ENCODE results near the gene GRIA3. TPM values are rescaled to one million over a fixed set of nuclear protein-coding genes. Genes with fewer than 3 reads are reported as not detected.

GRIA3 gene
- total RNA-seq, 1 experiment from 2014 or later, result not detected

DNA sequence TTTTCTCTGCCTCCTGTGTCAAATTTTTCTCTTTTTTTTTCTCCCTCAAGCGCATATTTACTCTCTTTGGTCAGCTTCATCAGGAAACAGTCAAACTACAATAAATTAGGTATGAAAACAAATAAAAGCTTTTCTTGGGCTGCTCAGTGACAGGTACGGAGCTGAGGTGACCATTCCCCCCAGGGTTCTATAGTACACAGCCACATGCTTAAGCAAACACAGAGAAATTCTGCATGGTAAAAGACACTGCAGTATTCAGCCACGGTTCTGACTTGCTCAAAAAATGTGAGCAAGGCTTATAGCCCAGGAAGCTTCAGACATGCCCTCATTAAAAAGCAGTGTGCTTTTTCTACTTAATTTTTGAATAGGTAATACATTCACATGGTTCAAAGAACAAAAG lies 138.5 kb downstream of the GRIA3 start:
- H4K20me1 ChIP-seq (ENCODE audit: insufficient read depth), result no peaks in the 10 kb centered on the region
- H2AFZ ChIP-seq (ENCODE audit: low read depth, low read length, poor library complexity, severe bottlenecking), result no peak overlapping the region
- no peak for ATAC-seq
- DNase-seq (ENCODE audit: low read depth, low spot score), result no peak
- RAD21 ChIA-PET (ENCODE audit: low non-redundant PET in 1 of 2, low total read pairs in 2 of 2, uncharacterized antibody in 2 of 2, unreplicated experiment in 2 of 2), result no interaction called here
- POLR2A ChIA-PET, result no interaction called here
- CTCF ChIA-PET, result no interaction called here
- no peak overlapping the region for H3K9ac ChIP-seq (ENCODE audit: low read length)
- H3K79me2 ChIP-seq (ENCODE audit: insufficient read depth, low read length), result no peaks in the 10 kb centered on the region
- no peak overlapping the region for H3K4me2 ChIP-seq (ENCODE audit: low read length)
- BruUV-seq (replicated peaks), result no TSS peak
- TF ChIP-seq SP1 (IDR thresholded peaks at IDR 0.05; ENCODE audit: low read depth), result no peak
- no peak for TF ChIP-seq CBX3 (IDR thresholded peaks at IDR 0.05; ENCODE audit: low read depth)
- TF ChIP-seq, protein P1, sequence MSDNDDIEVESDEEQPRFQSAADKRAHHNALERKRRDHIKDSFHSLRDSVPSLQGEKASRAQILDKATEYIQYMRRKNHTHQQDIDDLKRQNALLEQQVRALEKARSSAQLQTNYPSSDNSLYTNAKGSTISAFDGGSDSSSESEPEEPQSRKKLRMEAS (IDR thresholded peaks at IDR 0.05), result no peak
- TF ChIP-seq ZNF274 (IDR thresholded peaks at IDR 0.05; ENCODE audit: low read depth, low read length), result no peak
- TF ChIP-seq JUND (IDR thresholded peaks at IDR 0.05), result no peak
- no peak for TF ChIP-seq SIN3A (IDR thresholded peaks at IDR 0.05; ENCODE audit: low read depth)
- no peak for TF ChIP-seq POLR2A (IDR thresholded peaks at IDR 0.05; ENCODE audit: borderline replicate concordance, extremely low read depth, insufficient read depth, insufficient read length)
- TF ChIP-seq ZFX (IDR thresholded peaks at IDR 0.05), result no peak
- TF ChIP-seq, protein P2, sequence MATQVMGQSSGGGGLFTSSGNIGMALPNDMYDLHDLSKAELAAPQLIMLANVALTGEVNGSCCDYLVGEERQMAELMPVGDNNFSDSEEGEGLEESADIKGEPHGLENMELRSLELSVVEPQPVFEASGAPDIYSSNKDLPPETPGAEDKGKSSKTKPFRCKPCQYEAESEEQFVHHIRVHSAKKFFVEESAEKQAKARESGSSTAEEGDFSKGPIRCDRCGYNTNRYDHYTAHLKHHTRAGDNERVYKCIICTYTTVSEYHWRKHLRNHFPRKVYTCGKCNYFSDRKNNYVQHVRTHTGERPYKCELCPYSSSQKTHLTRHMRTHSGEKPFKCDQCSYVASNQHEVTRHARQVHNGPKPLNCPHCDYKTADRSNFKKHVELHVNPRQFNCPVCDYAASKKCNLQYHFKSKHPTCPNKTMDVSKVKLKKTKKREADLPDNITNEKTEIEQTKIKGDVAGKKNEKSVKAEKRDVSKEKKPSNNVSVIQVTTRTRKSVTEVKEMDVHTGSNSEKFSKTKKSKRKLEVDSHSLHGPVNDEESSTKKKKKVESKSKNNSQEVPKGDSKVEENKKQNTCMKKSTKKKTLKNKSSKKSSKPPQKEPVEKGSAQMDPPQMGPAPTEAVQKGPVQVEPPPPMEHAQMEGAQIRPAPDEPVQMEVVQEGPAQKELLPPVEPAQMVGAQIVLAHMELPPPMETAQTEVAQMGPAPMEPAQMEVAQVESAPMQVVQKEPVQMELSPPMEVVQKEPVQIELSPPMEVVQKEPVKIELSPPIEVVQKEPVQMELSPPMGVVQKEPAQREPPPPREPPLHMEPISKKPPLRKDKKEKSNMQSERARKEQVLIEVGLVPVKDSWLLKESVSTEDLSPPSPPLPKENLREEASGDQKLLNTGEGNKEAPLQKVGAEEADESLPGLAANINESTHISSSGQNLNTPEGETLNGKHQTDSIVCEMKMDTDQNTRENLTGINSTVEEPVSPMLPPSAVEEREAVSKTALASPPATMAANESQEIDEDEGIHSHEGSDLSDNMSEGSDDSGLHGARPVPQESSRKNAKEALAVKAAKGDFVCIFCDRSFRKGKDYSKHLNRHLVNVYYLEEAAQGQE (IDR thresholded peaks at IDR 0.05; ENCODE audit: low read depth), result no peak
- TF ChIP-seq TCF7L2 (IDR thresholded peaks at IDR 0.05; ENCODE audit: borderline replicate concordance, extremely low read depth, insufficient read depth, insufficient read length), result no peak
- TF ChIP-seq, protein P3, sequence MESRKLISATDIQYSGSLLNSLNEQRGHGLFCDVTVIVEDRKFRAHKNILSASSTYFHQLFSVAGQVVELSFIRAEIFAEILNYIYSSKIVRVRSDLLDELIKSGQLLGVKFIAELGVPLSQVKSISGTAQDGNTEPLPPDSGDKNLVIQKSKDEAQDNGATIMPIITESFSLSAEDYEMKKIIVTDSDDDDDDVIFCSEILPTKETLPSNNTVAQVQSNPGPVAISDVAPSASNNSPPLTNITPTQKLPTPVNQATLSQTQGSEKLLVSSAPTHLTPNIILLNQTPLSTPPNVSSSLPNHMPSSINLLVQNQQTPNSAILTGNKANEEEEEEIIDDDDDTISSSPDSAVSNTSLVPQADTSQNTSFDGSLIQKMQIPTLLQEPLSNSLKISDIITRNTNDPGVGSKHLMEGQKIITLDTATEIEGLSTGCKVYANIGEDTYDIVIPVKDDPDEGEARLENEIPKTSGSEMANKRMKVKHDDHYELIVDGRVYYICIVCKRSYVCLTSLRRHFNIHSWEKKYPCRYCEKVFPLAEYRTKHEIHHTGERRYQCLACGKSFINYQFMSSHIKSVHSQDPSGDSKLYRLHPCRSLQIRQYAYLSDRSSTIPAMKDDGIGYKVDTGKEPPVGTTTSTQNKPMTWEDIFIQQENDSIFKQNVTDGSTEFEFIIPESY (IDR thresholded peaks at IDR 0.05; ENCODE audit: extremely low read depth, insufficient replicate concordance, low read length), result no peak
- TF ChIP-seq YY1 (IDR thresholded peaks at IDR 0.05; ENCODE audit: extremely low read depth, insufficient replicate concordance, low read depth, low read length), result no peak
- TF ChIP-seq, protein P4, sequence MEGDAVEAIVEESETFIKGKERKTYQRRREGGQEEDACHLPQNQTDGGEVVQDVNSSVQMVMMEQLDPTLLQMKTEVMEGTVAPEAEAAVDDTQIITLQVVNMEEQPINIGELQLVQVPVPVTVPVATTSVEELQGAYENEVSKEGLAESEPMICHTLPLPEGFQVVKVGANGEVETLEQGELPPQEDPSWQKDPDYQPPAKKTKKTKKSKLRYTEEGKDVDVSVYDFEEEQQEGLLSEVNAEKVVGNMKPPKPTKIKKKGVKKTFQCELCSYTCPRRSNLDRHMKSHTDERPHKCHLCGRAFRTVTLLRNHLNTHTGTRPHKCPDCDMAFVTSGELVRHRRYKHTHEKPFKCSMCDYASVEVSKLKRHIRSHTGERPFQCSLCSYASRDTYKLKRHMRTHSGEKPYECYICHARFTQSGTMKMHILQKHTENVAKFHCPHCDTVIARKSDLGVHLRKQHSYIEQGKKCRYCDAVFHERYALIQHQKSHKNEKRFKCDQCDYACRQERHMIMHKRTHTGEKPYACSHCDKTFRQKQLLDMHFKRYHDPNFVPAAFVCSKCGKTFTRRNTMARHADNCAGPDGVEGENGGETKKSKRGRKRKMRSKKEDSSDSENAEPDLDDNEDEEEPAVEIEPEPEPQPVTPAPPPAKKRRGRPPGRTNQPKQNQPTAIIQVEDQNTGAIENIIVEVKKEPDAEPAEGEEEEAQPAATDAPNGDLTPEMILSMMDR (IDR thresholded peaks at IDR 0.05 in 2 of 3, conservative IDR thresholded peaks at IDR 0.05 in 1 of 3; ENCODE audit: borderline replicate concordance in 1 of 3, insufficient read depth in 1 of 3, low read depth in 2 of 3, low read length in 2 of 3), result no peak
- no peak for TF ChIP-seq CEBPB (IDR thresholded peaks at IDR 0.05; ENCODE audit: low read depth)
- no peak for TF ChIP-seq SRF (IDR thresholded peaks at IDR 0.05; ENCODE audit: low read depth)
- TF ChIP-seq ELF1 (IDR thresholded peaks at IDR 0.05; ENCODE audit: borderline replicate concordance, low read depth), result no peak
- no peak for TF ChIP-seq POLR2AphosphoS5 (IDR thresholded peaks at IDR 0.05; ENCODE audit: low read depth, low read length)
- H3K9me3 ChIP-seq (ENCODE audit: control insufficient read depth in 1 of 2, insufficient read depth in 1 of 2, low read depth in 1 of 2, low read length in 2 of 2), result no peaks in the 10 kb centered on the region
- H3K27ac ChIP-seq (ENCODE audit: low read depth, low read length), result no peak overlapping the region
- H3K4me1 ChIP-seq (ENCODE audit: control insufficient read depth in 1 of 2, insufficient read depth in 2 of 2, low read length in 2 of 2), result no peaks in the 10 kb centered on the region
- H3K9me2 ChIP-seq (ENCODE audit: insufficient read depth), result no peaks in the 10 kb centered on the region
- H3K36me3 ChIP-seq (ENCODE audit: control insufficient read depth in 1 of 2, insufficient read depth in 2 of 2, low read length in 2 of 2), result no peaks in the 10 kb centered on the region
- no peaks in the 10 kb centered on the region for H3K27me3 ChIP-seq (ENCODE audit: insufficient read depth, low read length)
- intact Hi-C loops (cut with micrococcal nuclease), result no loop called here
- H3K4me3 ChIP-seq (replicated peaks in 1 of 2; ENCODE audit: low read depth in 1 of 2, low read length in 2 of 2), result no peak overlapping the region
